ENCODE results near the gene FGFBP2.
"Not testable (repeated sequence)": the region's sequence is repeated elsewhere in the genome, so short reads cannot be mapped to it uniquely, and the experiment has no call there.

The FGFBP2 gene

GRCh38 chr4:15930314-15930713 lies 32.7 kb downstream of the FGFBP2 start:
- no peak for DNase-seq (ENCODE audit: low read depth in 3 of 3)

GRCh38 chr4:15929540-15929939 lies 33.4 kb downstream of the FGFBP2 start:
- no peak for DNase-seq (ENCODE audit: low read depth in 3 of 3)

- DNase-seq (ENCODE audit: low read depth in 3 of 3) = no peak
Observed at GRCh38 chr4:15928883-15929282, 34.1 kb downstream of the FGFBP2 start.

GRCh38 chr4:15926486-15926885 lies 36.5 kb downstream of the FGFBP2 start:
- no peak for DNase-seq (ENCODE audit: low read depth in 3 of 3)

GRCh38 chr4:15925830-15926229 lies 37.1 kb downstream of the FGFBP2 start:
- no peak for DNase-seq (ENCODE audit: low read depth in 3 of 3)

GRCh38 chr4:15921592-15921932 lies 41.4 kb downstream of the FGFBP2 start:
- no peak for DNase-seq (ENCODE audit: low read depth in 3 of 3)

GRCh38 chr4:15920723-15921591 lies 42.0 kb downstream of the FGFBP2 start:
- DNase-seq (ENCODE audit: low read depth in 3 of 3) = no peak

- DNase-seq (ENCODE audit: low read depth in 3 of 3) = no peak
Observed at GRCh38 chr4:15918484-15919129, 44.4 kb downstream of the FGFBP2 start.

GRCh38 chr4:15917297-15917696 lies 45.7 kb downstream of the FGFBP2 start:
- DNase-seq (ENCODE audit: low read depth in 3 of 3) = no peak

- not testable (repeated sequence) for DNase-seq (ENCODE audit: low read depth in 3 of 3)
Observed at GRCh38 chr4:15916358-15916757, 46.6 kb downstream of the FGFBP2 start.

- no peak for DNase-seq (ENCODE audit: low read depth in 3 of 3)
Observed at GRCh38 chr4:15914736-15915135, 48.2 kb downstream of the FGFBP2 start.

GRCh38 chr4:15914291-15914690 lies 48.7 kb downstream of the FGFBP2 start:
- DNase-seq (ENCODE audit: low read depth in 3 of 3) = no peak

GRCh38 chr4:15913631-15913970 lies 49.4 kb downstream of the FGFBP2 start:
- DNase-seq (ENCODE audit: low read depth in 3 of 3) = no peak

GRCh38 chr4:15912961-15913630 lies 49.9 kb downstream of the FGFBP2 start:
- DNase-seq (ENCODE audit: low read depth in 3 of 3) = no peak

- no peak for DNase-seq (ENCODE audit: low read depth in 3 of 3)
Observed at GRCh38 chr4:15912236-15912635, 50.7 kb downstream of the FGFBP2 start.

All from stimulated activated CD4-positive, alpha-beta T cell treated with anti-CD3 and anti-CD28 coated beads, TNF-alpha, amount 100 ng/mL, for 48 hours (primary cell).